ENCODE measurements around the gene SYTL1.

SYTL1 gene

GRCh38 chr1:27318596-27318995 is 23.2 kb upstream of the SYTL1 start:
- DNase-seq = peak in 1 of 58 donors; percentile 36

- DNase-seq = peak; percentile 80 to 99 (median 97)
Measured at GRCh38 chr1:27321813-27322568, 19.8 kb upstream of the SYTL1 start, which contains the start of gene TMEM222. TMEM222 (plus strand) TSS chr1:27322163; CDS start chr1:27322198, 35 bp downstream.

- no peak for DNase-seq
Measured at GRCh38 chr1:27322569-27323240, 19.1 kb upstream of the SYTL1 start.

- no peak for DNase-seq
Measured at GRCh38 chr1:27325286-27325685, 16.5 kb upstream of the SYTL1 start.

- no peak for DNase-seq
Measured at GRCh38 chr1:27327964-27328363, 13.9 kb upstream of the SYTL1 start.

GRCh38 chr1:27330786-27331185 is 11.0 kb upstream of the SYTL1 start:
- no peak for DNase-seq

- DNase-seq = no peak
Measured at GRCh38 chr1:27331426-27331825, 10.4 kb upstream of the SYTL1 start.

GRCh38 chr1:27331922-27332321 is 9.9 kb upstream of the SYTL1 start:
- no peak for DNase-seq

GRCh38 chr1:27332536-27333281 is 9.1 kb upstream of the SYTL1 start:
- peak in 15 of 58 donors; percentile 7 to 40 (median 17) for DNase-seq

GRCh38 chr1:27333717-27334279 is 8.0 kb upstream of the SYTL1 start:
- DNase-seq = no peak

GRCh38 chr1:27335506-27336422 is 6.1 kb upstream of the SYTL1 start:
- DNase-seq = no peak

GRCh38 chr1:27336756-27337155 is 5.1 kb upstream of the SYTL1 start:
- DNase-seq = no peak

- no peak for DNase-seq
Measured at GRCh38 chr1:27338751-27339150, 3.1 kb upstream of the SYTL1 start.

- no peak for DNase-seq
Measured at GRCh38 chr1:27339213-27339612, 2.6 kb upstream of the SYTL1 start.

GRCh38 chr1:27342391-27342777 is 562 bp downstream of the SYTL1 start:
- no peak for DNase-seq

GRCh38 chr1:27342778-27343638 is 1.2 kb downstream of the SYTL1 start:
- no peak for DNase-seq

- DNase-seq = no peak
Measured at GRCh38 chr1:27343639-27344025, 1.8 kb downstream of the SYTL1 start.

GRCh38 chr1:27345272-27345671 is 3.5 kb downstream of the SYTL1 start:
- no peak for DNase-seq

- DNase-seq = no peak
Measured at GRCh38 chr1:27346357-27346756, 4.5 kb downstream of the SYTL1 start.
